GM10266 (cell line): Measurements from ENCODE around the gene TRPV6.

Source experiments
- DNase-seq: peaks from one replicate; pipeline ENCODE4 v3.0.0; 2012; ENCODE audit errors: extremely low spot score
- CTCF ChIP-seq: IDR thresholded peaks from 2 replicates; pipeline ENCODE4 v1.5.1; 2012; ENCODE audit warnings: mild to moderate bottlenecking, low read depth; ENCODE audit not compliant: control insufficient read depth, insufficient read depth; ENCODE audit errors: missing control alignments

Gene TRPV6

GRCh38 chr7:142876991-142877910 lies 8.3 kb downstream of the TRPV6 start:
- no peak for DNase-seq
- no peak for TF ChIP-seq CTCF

DNA sequence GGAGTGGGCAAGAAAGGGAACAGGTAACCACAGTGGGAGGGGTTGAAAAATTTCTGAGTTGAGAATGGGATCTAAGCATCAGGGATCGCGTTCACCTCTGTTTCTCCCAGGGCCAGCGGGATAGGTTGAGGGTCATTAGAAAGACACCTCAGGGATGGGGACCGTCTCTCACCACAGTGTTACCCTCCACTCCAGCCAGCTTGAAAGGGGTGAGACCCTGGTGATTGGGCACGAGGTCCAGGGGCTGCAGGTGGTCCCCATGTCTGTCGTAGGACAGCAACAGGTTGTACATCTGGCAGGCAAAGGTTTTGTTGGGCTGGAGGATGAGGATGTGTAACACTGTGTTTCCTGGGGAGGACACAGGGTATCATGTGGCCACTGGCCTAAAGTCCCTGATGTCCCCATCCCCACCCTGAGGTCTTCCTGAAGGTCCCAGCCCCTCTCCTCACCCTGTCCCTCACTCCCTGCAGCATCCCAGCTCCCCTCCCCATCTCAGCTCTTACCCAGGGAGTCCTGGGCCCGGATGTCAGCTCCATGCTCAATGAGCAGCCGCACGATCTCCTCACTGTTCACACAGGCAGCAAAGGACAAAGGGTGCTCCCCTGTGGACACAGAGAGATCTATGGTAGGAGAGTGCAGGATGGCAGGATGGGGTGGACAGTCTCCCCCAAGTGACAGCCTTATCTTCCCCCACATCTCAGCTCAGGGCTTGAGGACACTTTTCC lies 9.1 kb downstream of the TRPV6 start:
- no peak for DNase-seq
- TF ChIP-seq CTCF: no peak

- no peak for DNase-seq
- no peak for TF ChIP-seq CTCF
These were observed 10.1 kb downstream of the TRPV6 start for GRCh38 chr7:142875456-142875855.

GRCh38 chr7:142874837-142875236 lies 10.7 kb downstream of the TRPV6 start:
- no peak for DNase-seq
- TF ChIP-seq CTCF: no peak

DNA sequence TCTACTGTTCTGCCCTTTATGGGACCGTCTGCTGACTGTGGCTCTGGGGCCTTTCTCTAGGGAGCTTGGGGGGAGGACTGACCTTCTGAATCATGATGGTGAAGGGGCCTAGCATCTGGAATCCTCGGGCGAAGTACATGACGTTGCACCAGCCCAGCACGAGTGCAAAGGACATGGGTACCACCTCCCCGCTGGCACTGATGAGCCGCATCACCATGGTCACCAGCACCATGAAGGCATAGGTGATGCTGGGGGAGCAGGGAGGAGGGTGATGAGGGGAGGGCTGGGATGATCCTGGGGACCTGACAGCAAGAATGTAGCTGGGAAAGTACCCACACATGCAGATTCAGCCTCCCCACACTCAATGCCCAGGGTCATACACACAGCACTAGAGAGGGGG lies 11.1 kb downstream of the TRPV6 start:
- DNase-seq: no peak
- TF ChIP-seq CTCF: no peak

- no peak for DNase-seq
- TF ChIP-seq CTCF: no peak
These were observed 11.7 kb downstream of the TRPV6 start for GRCh38 chr7:142873871-142874270.
